ENCODE results near the gene NAB1.
A peak's percentile ranks its signal among the peaks of the same experiment; 100 is the strongest.

NAB1 gene

GRCh38 chr2:190636361-190636760, 12.5 kb upstream of the NAB1 start:
- DNase-seq (ENCODE audit: low spot score): peak; percentile 48
- FAIRE-seq: peak; percentile 67

GRCh38 chr2:190637281-190637734, 11.6 kb upstream of the NAB1 start:
- DNase-seq (ENCODE audit: low spot score) (no peak), FAIRE-seq (no peak)

GRCh38 chr2:190637903-190638618, 10.8 kb upstream of the NAB1 start:
- FAIRE-seq (no peak), DNase-seq (ENCODE audit: low spot score) (no peak)

GRCh38 chr2:190640117-190640516, 8.8 kb upstream of the NAB1 start:
- DNase-seq (ENCODE audit: low spot score) (no peak), FAIRE-seq (peak; percentile 45)

- FAIRE-seq: no peak
- DNase-seq (ENCODE audit: low spot score): no peak
These were observed 7.4 kb upstream of the NAB1 start for GRCh38 chr2:190641469-190641868.

- FAIRE-seq (no peak), DNase-seq (ENCODE audit: low spot score) (no peak)
These were observed 1.9 kb upstream of the NAB1 start for GRCh38 chr2:190646780-190647522.

GRCh38 chr2:190648289-190649034, 421 bp upstream of the NAB1 start:
- no peak for FAIRE-seq

GRCh38 chr2:190649798-190650390, 1.0 kb downstream of the NAB1 start:
- DNase-seq (ENCODE audit: low spot score) (peak; percentile 18), FAIRE-seq (no peak)

More at GRCh38 chr2:190648289-190649034, 421 bp upstream of the NAB1 start:
- peak; percentile 74 for DNase-seq (ENCODE audit: low spot score)

- no peak for FAIRE-seq
- no peak for DNase-seq (ENCODE audit: low spot score)
These were observed 2.5 kb downstream of the NAB1 start for GRCh38 chr2:190651413-190651812.

- no peak for DNase-seq (ENCODE audit: low spot score)
- FAIRE-seq: no peak
These were observed 4.3 kb downstream of the NAB1 start for GRCh38 chr2:190653231-190653630.

GRCh38 chr2:190653931-190654330, 5.0 kb downstream of the NAB1 start:
- FAIRE-seq (no peak), DNase-seq (ENCODE audit: low spot score) (no peak)

GRCh38 chr2:190655113-190655512, 6.2 kb downstream of the NAB1 start:
- FAIRE-seq (no peak), DNase-seq (ENCODE audit: low spot score) (no peak)

GRCh38 chr2:190655570-190655969, 6.7 kb downstream of the NAB1 start:
- DNase-seq (ENCODE audit: low spot score) (no peak), FAIRE-seq (no peak)

- FAIRE-seq (no peak), DNase-seq (ENCODE audit: low spot score) (no peak)
These were observed 7.4 kb downstream of the NAB1 start for GRCh38 chr2:190656301-190656700.

GRCh38 chr2:190657474-190658255, 8.8 kb downstream of the NAB1 start:
- DNase-seq (ENCODE audit: low spot score) (no peak), FAIRE-seq (no peak)

GRCh38 chr2:190659553-190659952, 10.7 kb downstream of the NAB1 start:
- no peak for FAIRE-seq
- DNase-seq (ENCODE audit: low spot score): no peak

GRCh38 chr2:190662754-190663153, 13.9 kb downstream of the NAB1 start:
- DNase-seq (ENCODE audit: low spot score) (no peak), FAIRE-seq (no peak)

- FAIRE-seq (no peak), DNase-seq (ENCODE audit: low spot score) (no peak)
These were observed 14.5 kb downstream of the NAB1 start for GRCh38 chr2:190663348-190663747.

GRCh38 chr2:190663839-190664238, 15.0 kb downstream of the NAB1 start:
- FAIRE-seq: no peak
- DNase-seq (ENCODE audit: low spot score): no peak

- DNase-seq (ENCODE audit: low spot score) (peak; percentile 77), FAIRE-seq (peak; percentile 87)
These were observed 15.4 kb downstream of the NAB1 start for GRCh38 chr2:190664240-190664639.

- DNase-seq (ENCODE audit: low spot score) (no peak), FAIRE-seq (no peak)
These were observed 18.0 kb downstream of the NAB1 start for GRCh38 chr2:190666895-190667294.
